Measurements from ENCODE around the gene FAM50B. TPM values are rescaled to one million over a fixed set of nuclear protein-coding genes. Genes with fewer than 3 reads are reported as not detected.

The FAM50B gene
- total and polyA plus RNA-seq, 10 of the 15 experiments (the other 5 are each of a cell fraction or from before 2014, with no cell fraction given): 0.58 to 10.2 (median 5.9) TPM

DNA sequence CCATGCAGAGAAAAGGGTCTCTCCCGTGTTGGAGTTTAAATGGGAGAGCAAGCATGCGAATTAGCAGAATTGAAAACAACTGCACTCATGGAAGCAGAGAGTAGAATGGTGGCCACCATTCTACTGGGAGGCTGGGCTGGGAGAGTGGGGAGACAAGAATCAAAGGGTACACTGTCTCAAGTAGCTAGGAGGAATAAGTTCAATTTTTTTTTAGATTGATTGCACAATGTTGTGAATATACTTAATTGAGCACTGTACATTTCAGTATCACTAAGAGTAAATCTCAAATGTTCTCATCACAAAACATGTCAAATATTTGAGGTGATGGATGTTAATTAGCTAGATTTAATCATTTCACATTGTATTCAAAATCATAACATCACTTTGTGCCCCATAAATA lies 34.6 kb upstream of the FAM50B start:
- DNase-seq (ENCODE audit: low read depth, low spot score) (no peak), ATAC-seq (no peak), FAIRE-seq (no peak)
- POLR2A ChIA-PET: interaction anchor here (0.6 kb wide), 1 partner anchor 124 kb away, joined by 3 read pairs; no protein-coding TSS in a partner anchor
- no peaks in the 10 kb centered on the region for H3K27me3 ChIP-seq (replicated peaks in 1 of 2; ENCODE audit: control insufficient read depth in 2 of 2, insufficient read depth in 2 of 2, low read length in 1 of 2)
- H3K36me3 ChIP-seq (ENCODE audit: control insufficient read depth in 2 of 2, insufficient read depth in 2 of 2, low read length in 1 of 2): no peaks in the 10 kb centered on the region
- H3K4me1 ChIP-seq (ENCODE audit: control insufficient read depth, insufficient read depth, low read length): peaks cover 8% of the 10 kb centered on the region
- intact Hi-C loops (cut with micrococcal nuclease; ENCODE audit: unreplicated experiment) (no loop called here), in situ Hi-C loops (cut with MboI) (no loop called here)
- RAD21 ChIA-PET (ENCODE audit: unreplicated experiment): no interaction called here
- SMC1A ChIA-PET (ENCODE audit: uncharacterized antibody, unreplicated experiment): interaction anchor here (1.0 kb wide), 1 partner anchor 69 kb away, joined by 3 read pairs; no protein-coding TSS in a partner anchor
- H3K9me3 ChIP-seq (replicated peaks; ENCODE audit: control insufficient read depth, insufficient read depth, low read length): no peaks in the 10 kb centered on the region
- BruUV-seq (replicated peaks): no TSS peak
- no peak for TF ChIP-seq NR2C1 (IDR thresholded peaks at IDR 0.05)
- no peak for TF ChIP-seq KAT2A (conservative IDR thresholded peaks at IDR 0.05; ENCODE audit: control insufficient read depth, low read depth, low read length)
- TF ChIP-seq NFYA (IDR thresholded peaks at IDR 0.05; ENCODE audit: borderline replicate concordance, low read depth, low read length): no peak
- no peak for TF ChIP-seq WRNIP1 (IDR thresholded peaks at IDR 0.05; ENCODE audit: borderline replicate concordance, low read depth, low read length)
- no peaks in the 10 kb centered on the region for H3K79me2 ChIP-seq (ENCODE audit: control insufficient read depth, insufficient read depth, low read length)
- 98% methylated on average over 2 of the region's 2 CpGs for WGBS (ENCODE audit: insufficient coverage, insufficient replicate concordance, low lambda C conversion rate, missing lambda C conversion rate)
- no peak overlapping the region for H3K9ac ChIP-seq (ENCODE audit: control insufficient read depth, insufficient read depth, low read length)
- no peaks in the 10 kb centered on the region for H4K20me1 ChIP-seq (ENCODE audit: control insufficient read depth, insufficient read depth)
- no peak overlapping the region for H2AFZ ChIP-seq (ENCODE audit: control insufficient read depth, low read depth, low read length)
- H3K4me3 ChIP-seq: no peak overlapping the region
- CTCF ChIA-PET: interaction anchor here (1.1 kb wide), 1 partner anchor 10 kb away, joined by 3 read pairs; no protein-coding TSS in a partner anchor
- H3K4me2 ChIP-seq (ENCODE audit: control insufficient read depth, insufficient read depth): no peak overlapping the region
- H3K27ac ChIP-seq (ENCODE audit: control insufficient read depth, insufficient read depth): no peak overlapping the region

DNA sequence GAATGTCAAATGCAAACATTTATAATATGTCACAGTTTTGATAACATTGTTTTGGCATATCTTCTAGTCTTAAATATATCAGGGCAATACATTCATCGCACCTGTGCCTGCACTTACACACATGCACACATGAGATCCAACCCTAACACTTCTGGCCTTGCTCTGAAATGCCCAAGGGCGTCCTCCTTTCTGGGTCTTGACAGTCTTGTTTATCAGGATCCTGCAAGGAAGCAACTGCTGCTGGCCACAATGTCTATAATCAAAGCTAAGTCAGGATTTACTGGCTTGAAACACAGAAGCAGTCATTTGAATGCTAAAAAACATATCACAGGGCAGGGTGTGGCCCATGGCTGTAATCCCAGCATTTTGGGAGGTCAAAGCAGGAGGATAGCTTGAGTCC lies 32.9 kb upstream of the FAM50B start:
- H3K4me1 ChIP-seq (ENCODE audit: control insufficient read depth, insufficient read depth, low read length): peaks cover 7% of the 10 kb centered on the region
- TF ChIP-seq MEF2B (IDR thresholded peaks at IDR 0.05; ENCODE audit: partially characterized antibody, poor library complexity, severe bottlenecking) (no peak), HDAC2 (IDR thresholded peaks at IDR 0.05) (no peak), EED (IDR thresholded peaks at IDR 0.05; ENCODE audit: low read depth) (no peak), BRCA1 (IDR thresholded peaks at IDR 0.05; ENCODE audit: low read depth, low read length) (no peak)
- ChIA-PET RAD21 (ENCODE audit: unreplicated experiment) (no interaction called here), POLR2A (no interaction called here), SMC1A (ENCODE audit: uncharacterized antibody, unreplicated experiment) (no interaction called here), CTCF (no interaction called here)
- in situ Hi-C loops (cut with MboI) (no loop called here), intact Hi-C loops (cut with micrococcal nuclease; ENCODE audit: unreplicated experiment) (no loop called here)
- H3K36me3 ChIP-seq (ENCODE audit: control insufficient read depth in 2 of 2, insufficient read depth in 2 of 2, low read length in 1 of 2): no peaks in the 10 kb centered on the region
- H3K79me2 ChIP-seq (ENCODE audit: control insufficient read depth, insufficient read depth, low read length): no peaks in the 10 kb centered on the region
- no peak overlapping the region for H3K4me3 ChIP-seq
- DNase-seq (ENCODE audit: low read depth, low spot score): no peak
- H3K27me3 ChIP-seq (replicated peaks in 1 of 2; ENCODE audit: control insufficient read depth in 2 of 2, insufficient read depth in 2 of 2, low read length in 1 of 2): no peaks in the 10 kb centered on the region
- no peak overlapping the region for H3K27ac ChIP-seq (ENCODE audit: control insufficient read depth, insufficient read depth)
- no peaks in the 10 kb centered on the region for H3K9me3 ChIP-seq (replicated peaks; ENCODE audit: control insufficient read depth, insufficient read depth, low read length)
- WGBS (ENCODE audit: insufficient coverage, insufficient replicate concordance, low lambda C conversion rate, missing lambda C conversion rate): 86% methylated on average over 2 of the region's 2 CpGs
- no peak overlapping the region for H2AFZ ChIP-seq (ENCODE audit: control insufficient read depth, low read depth, low read length)
- H3K9ac ChIP-seq (ENCODE audit: control insufficient read depth, insufficient read depth, low read length): no peak overlapping the region
- no peak overlapping the region for H3K4me2 ChIP-seq (ENCODE audit: control insufficient read depth, insufficient read depth)
- ATAC-seq: no peak
- BruUV-seq (replicated peaks): no TSS peak
- no peak for FAIRE-seq
- H4K20me1 ChIP-seq (ENCODE audit: control insufficient read depth, insufficient read depth): no peaks in the 10 kb centered on the region

All from GM12878 (cell line).